RWPE2 (cell line): ENCODE measurements around the gene MRGPRF.

Experiments
- ATAC-seq: fragments of 200-7000 bp; cut with Tn5 transposase; 3 replicates; pipeline ENCODE4 v1.9.1; 2021; ENCODE audit warnings: low read depth
- DNase-seq: peaks from one replicate; pipeline ENCODE4 v3.0.0-alpha.2; 2020; ENCODE audit warnings: low spot score
- H3K27ac ChIP-seq: fragments of 450-650 bp; 2 replicates; pipeline ENCODE4 v1.5.1; 2017; ENCODE audit warnings: mild to moderate bottlenecking; ENCODE audit not compliant: poor library complexity, severe bottlenecking
- H3K27me3 ChIP-seq: fragments of 250-450 bp; sonication (Bioruptor Pico); 2 replicates; pipeline ENCODE4 v1.5.1; 2021; ENCODE audit warnings: mild to moderate bottlenecking, moderate library complexity; ENCODE audit not compliant: insufficient read depth, poor library complexity, severe bottlenecking
- H3K36me3 ChIP-seq: fragments of 250-450 bp; sonication (Bioruptor Pico); 2 replicates; pipeline ENCODE4 v1.5.1; 2020; ENCODE audit warnings: low read depth, mild to moderate bottlenecking, moderate library complexity
- H3K4me1 ChIP-seq: fragments of 250-450 bp; sonication (Bioruptor Pico); 2 replicates; pipeline ENCODE4 v1.5.1; 2021; ENCODE audit warnings: mild to moderate bottlenecking, moderate library complexity; ENCODE audit not compliant: insufficient read depth, poor library complexity, severe bottlenecking
- H3K4me3 ChIP-seq: fragments of 250-450 bp; sonication (Bioruptor Pico); 2 replicates; pipeline ENCODE4 v1.5.1; 2021; ENCODE audit warnings: mild to moderate bottlenecking, moderate library complexity; ENCODE audit not compliant: severe bottlenecking
- H3K9me3 ChIP-seq: fragments of 250-450 bp; sonication (Bioruptor Pico); 2 replicates; pipeline ENCODE4 v1.5.1; 2021; ENCODE audit warnings: mild to moderate bottlenecking, moderate library complexity; ENCODE audit not compliant: severe bottlenecking
- CTCF ChIP-seq: fragments of 450-650 bp; IDR thresholded peaks from one replicate; pipeline ENCODE4 v1.5.1; 2017; ENCODE audit warnings: mild to moderate bottlenecking, moderate library complexity; ENCODE audit not compliant: poor library complexity, severe bottlenecking

Gene MRGPRF

GRCh38 chr11:69005631-69006368, 7.2 kb downstream of the MRGPRF start:
- H3K27ac ChIP-seq = no peak overlapping the region
- TF ChIP-seq CTCF = no peak
- no peaks in the 10 kb centered on the region for H3K27me3 ChIP-seq
- DNase-seq = peak; percentile 58
- H3K4me1 ChIP-seq = peaks cover 26% of the 10 kb centered on the region
- no peak for ATAC-seq
- H3K36me3 ChIP-seq = no peaks in the 10 kb centered on the region
- no peak overlapping the region for H3K4me3 ChIP-seq
- H3K9me3 ChIP-seq = no peaks in the 10 kb centered on the region

- no peak for TF ChIP-seq CTCF
- ATAC-seq (no peak), DNase-seq (peak; percentile 54)
- H3K9me3 ChIP-seq = no peaks in the 10 kb centered on the region
- H3K36me3 ChIP-seq = no peaks in the 10 kb centered on the region
- peaks cover 21% of the 10 kb centered on the region for H3K4me1 ChIP-seq
- H3K4me3 ChIP-seq = no peak overlapping the region
- H3K27me3 ChIP-seq = no peaks in the 10 kb centered on the region
- H3K27ac ChIP-seq = no peak overlapping the region
Measured at GRCh38 chr11:69005183-69005630, 7.8 kb downstream of the MRGPRF start.

- ATAC-seq (no peak), DNase-seq (peak; percentile 39)
- Histone ChIP-seq H3K27ac (no peak overlapping the region), H3K9me3 (no peaks in the 10 kb centered on the region), H3K4me1 (peaks cover 15% of the 10 kb centered on the region), H3K27me3 (no peaks in the 10 kb centered on the region), H3K4me3 (no peak overlapping the region), H3K36me3 (no peaks in the 10 kb centered on the region)
- TF ChIP-seq CTCF = no peak
Measured at GRCh38 chr11:69004411-69005182, 8.4 kb downstream of the MRGPRF start.

- no peak overlapping the region for H3K27ac ChIP-seq
- no peak overlapping the region for H3K4me3 ChIP-seq
- H3K4me1 ChIP-seq = peaks cover 8% of the 10 kb centered on the region
- H3K27me3 ChIP-seq = no peaks in the 10 kb centered on the region
- no peaks in the 10 kb centered on the region for H3K9me3 ChIP-seq
- ATAC-seq (no peak), DNase-seq (peak; percentile 57)
- H3K36me3 ChIP-seq = no peaks in the 10 kb centered on the region
- no peak for TF ChIP-seq CTCF
Measured at GRCh38 chr11:69003866-69004367, 9.1 kb downstream of the MRGPRF start.
